ENCODE measurements around the gene DCLRE1A.
A peak's percentile ranks its signal among the peaks of the same experiment; 100 is the strongest.

DCLRE1A gene

DNA sequence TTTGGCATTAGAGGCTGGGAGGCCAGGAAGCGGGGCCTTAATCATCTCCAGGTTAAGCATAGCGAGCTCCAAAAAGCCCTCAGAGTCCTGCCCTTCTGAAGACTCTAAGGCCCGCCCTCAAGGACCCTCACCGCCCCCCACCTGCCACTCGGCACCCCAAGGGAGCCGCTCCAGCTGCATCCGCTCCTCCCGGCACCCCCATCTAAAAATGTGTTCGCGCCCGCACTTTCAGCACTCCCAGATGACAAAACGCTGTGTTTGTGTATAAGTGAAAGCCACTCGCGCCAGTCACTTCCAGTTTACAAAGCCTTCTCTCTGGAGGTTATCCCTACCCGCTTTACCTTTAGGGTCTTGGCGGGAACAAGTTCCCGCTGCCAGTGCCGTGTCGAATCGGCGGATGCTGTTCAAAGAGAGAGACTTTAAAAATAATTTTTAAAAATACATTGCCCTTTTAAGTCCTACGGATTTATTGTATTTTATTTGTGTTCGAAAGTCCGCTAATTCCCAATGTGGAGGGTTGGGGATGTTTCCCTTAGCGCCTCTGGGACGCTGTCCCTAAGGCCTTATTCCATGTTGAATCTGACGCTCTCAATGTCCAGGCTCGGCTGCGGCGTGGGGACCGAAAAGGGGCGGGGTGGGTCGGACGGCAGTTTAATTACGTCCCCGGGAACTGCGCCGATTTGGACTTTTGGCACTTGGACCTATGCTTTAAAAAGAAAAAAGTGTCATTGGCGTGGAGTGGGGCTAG lies at the start of gene DCLRE1A, which contains the start of gene NHLRC2:
TSS of gene DCLRE1A (minus strand) at position 70 of the 748 bp plus-strand sequence. CDS start 900 bp downstream, outside the sequence.
TSS of gene NHLRC2 (plus strand) at position 649 of the 748 bp plus-strand sequence. CDS start 212 bp downstream, outside the sequence.
- peak; percentile 57 for DNase-seq

DNA sequence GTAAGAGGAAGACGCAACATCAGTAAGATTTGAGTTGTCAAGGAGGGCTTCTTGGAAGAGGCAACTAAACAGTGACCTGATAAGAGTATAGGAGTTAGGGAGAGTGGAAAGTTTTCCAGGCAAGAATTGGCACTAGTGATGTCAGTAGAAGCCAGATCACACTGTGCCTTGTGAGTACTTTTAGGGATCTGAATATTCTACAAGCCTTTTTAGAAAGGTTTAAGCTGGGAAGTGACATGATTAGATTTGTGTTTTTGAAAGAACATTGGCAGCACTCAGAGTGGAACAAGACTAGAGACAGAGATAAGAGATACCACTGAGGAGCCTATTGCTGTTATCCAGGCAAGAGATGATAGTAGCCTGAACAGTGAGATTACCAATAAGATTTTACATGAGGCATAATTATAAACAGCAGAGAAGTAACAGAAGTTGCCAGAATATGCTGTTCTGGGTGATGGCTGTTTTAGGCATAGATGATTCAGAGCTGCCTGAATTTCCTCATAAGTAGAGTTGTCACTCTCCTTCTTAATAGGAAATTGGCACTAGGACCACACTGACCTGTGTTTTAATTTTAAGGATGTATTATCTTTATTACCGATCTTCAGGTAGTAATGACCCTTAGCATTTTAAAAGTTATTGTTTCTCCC lies 46.2 kb upstream of the DCLRE1A start:
- no peak for DNase-seq

DNA sequence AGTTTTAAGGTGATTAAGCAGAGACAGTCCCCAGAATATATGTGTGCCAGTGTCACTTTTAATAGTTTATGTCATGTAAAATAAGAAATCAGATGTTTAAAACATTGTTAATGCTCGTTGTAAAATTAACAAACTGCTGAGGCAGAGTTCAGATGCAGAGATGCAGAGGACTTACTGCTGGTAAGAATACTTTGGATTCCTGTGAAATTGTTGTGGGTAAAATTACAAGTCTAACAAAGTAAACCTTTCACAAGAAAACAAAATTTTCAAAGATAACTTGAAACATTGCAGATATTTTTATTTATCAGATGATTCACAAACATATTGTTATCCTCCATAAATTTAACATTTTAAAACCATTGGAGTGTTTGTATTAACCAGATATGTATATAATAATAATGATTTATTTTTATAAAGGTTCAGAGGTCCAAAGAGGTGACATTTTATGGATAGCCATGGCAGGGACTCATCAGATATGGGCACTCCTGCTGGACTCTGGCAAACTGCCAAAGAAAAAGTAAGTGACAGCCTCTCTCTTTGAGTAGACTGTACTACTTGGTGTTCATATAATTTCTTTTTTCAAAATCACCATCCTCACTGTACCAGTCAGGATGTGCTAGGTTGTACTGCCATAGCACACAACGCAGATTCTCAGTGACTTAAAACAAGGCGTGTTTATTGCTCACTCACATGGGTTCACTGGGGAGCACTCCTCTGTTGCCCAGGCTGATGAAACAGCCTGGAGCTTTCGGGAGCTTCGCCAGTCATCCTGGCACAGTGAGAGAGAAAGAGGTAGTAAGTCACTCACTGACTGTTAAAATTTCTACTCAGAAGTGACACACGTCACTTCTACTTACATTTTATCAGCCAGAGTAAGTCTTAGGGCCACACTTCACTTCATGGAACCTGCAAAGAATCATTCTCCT lies 44.1 kb upstream of the DCLRE1A start:
- no peak for DNase-seq

DNA sequence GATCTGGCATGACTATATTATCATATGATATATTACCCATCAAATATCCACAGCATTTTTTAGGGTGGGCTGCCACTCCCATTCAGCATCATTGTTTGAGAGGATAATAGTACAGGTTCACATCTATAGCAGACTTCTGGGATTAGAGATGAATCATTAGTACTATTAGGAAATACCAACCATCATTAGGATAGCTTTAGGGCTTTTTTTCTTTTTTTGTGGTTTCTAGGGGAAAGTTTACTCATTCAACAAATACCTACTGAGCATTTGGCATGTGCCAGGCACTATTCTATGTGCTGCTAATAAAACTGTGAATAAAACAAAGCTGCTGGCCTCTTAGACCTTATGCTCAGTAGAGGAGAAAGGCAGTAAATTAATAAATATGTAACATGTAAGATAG lies 41.1 kb upstream of the DCLRE1A start:
- no peak for DNase-seq

DNA sequence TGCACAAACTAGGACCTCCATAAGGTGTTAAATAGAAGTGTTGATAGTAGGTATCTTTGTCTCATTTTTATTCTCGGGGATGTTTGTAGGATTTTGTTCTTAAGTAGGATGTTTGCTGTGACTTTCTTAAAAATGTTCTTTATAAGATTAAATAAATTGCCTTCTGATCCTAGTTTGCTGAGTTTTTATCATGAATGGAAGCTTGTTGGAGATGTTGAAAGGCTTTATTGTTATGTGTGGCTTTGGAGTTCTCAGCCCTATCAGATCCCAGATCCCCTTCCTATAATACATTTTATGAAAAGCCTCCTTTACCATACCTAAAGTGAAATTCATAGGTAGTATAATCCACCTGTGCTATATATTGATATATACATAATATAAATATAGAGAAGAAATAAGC lies 40.7 kb upstream of the DCLRE1A start:
- DNase-seq, result no peak

DNA sequence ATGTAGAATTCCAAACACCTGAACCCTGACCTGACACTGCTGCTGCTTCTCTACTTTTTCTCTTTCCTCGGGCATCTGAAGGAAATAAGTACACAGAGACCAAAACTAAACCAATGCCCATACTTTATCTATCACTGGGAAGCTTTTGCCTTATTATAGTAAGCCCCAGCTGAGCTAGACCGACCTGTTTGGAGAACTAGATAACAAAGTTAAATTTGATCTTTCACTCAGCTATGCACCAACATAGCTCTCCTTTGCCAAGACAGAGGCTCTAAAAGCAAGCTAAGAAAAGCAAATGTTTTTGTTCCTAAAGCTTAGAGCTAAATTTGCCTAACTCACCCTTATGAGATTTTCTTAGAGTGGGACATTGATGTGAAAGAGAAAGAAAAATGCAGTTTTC lies 39.7 kb upstream of the DCLRE1A start:
- no peak for DNase-seq

DNA sequence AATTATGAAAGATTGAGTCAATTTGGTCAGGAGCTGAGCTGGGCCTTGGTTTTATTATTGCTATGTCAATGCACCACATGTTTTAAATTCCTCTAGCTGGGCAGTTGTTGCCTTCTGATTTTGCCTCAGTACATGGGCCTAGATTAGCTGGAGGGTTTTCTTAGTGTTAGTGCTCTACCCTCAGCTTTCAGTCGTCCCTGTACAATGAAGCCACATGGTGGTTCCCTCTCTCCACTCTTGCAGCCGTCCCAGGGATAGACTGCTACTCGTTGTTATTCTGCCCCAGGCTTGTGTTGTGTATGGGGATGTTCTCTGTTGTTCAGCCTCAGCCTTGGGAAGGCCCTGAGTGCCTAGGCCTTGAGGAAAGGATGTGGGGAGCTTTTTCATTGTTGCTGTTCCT lies 37.6 kb upstream of the DCLRE1A start:
- DNase-seq, result no peak

DNA sequence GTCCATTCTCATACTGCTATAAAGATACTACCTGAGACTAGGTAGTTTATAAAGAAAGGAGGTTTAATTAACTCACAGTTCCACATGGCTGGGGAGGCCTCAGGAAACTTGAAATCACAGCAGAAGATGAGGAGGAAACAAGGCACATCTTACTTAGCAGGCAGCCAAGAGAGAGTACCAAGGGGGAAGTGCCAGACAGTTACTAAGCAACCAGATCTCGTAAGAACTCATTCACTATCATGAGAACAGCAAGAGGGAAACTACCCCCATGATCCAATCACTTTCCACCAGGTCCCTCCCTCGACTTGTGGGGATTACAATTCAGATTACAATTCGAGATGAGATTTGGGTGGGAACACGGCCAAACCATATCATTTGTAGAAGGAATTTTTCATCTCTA lies 36.9 kb upstream of the DCLRE1A start:
- no peak for DNase-seq

DNA sequence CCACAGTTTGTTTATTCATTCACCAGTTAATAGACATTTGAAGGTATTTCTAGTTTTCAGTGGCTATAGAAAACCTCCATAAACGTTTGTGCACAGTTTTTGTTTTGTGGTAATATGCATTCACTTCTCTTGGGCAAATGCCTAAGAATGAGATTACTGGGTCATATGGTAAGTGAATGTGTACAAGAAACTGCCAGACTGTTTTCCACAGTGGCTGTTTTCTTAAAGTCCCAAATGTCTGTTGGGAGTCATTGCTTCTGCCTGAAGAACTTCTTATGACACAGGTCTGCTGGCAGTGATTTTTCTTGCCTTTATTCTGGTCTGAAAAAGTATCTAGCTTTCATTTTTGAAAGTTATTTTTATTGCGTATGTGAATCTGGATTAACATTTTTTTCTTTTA lies 36.0 kb upstream of the DCLRE1A start:
- DNase-seq, result no peak

DNA sequence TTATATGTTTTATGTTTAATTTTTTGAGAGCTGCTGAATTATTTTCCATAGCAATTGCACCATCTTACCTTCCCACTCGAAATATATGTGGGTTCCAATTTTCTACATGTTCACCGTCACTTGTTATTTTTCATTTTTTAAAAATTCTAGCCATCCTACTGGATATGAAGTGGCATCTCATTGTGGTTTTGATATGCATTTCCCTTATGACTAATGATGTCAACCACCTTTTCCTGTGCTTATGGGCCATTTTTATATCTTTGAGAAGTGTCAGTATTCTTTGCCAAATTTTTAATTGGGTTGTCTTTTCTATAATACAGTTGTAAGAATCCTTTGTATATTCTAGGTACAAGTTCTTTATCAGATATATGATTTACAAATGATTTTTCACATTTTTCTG lies 28.4 kb upstream of the DCLRE1A start:
- DNase-seq, result no peak

DNA sequence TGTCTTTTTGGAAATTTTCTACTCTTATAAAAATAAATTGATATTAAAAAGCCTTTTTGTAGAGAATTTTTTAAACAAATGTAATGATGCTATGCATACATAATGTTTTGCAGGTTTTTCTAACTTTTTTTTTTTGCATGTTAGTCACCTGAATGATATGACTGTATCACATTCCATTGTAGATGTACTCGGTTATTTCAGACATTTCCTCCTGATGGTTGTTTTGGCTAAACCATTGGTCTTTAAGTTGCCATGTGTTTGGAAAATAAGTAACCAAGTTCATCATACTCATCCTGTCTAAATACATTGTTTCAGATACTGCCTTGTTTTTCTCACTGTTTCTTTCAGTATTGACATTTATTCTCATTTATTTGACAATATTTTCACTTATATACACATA lies 26.4 kb upstream of the DCLRE1A start:
- DNase-seq, result no peak

DNA sequence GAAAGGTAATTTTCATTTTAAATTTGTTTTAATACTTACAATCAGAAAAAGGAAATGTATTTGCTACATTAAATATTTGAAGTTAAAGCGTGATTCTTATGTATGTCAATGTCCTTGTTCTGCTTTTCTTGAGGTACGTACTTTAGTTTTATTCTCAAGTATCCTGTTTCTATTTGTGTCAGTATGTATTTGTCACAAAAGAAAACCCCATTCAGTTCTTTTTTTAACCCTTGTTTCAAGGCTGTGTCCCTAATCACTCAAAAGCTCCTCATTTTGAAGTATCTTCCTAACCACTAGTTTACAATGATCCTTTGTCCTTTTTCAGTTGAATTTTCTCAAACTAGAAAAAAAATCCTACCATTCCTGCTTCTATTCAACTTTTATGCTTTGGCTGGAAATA lies 25.8 kb upstream of the DCLRE1A start:
- DNase-seq, result no peak

DNA sequence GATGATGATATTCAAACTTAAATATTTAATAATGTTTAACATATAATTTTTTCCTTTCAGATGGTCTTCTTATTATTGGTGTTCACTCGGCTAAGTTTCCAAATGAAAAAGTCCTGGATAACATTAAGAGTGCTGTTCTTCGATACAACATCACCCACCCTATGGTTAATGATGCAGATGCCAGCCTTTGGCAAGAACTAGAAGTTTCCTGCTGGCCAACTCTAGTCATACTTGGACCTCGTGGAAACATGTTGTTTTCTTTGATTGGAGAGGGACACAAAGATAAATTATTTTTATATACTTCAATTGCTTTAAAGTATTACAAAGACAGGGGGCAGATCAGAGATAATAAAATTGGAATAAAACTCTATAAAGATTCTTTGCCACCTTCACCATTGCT lies 22.6 kb upstream of the DCLRE1A start:
- DNase-seq, result no peak

DNA sequence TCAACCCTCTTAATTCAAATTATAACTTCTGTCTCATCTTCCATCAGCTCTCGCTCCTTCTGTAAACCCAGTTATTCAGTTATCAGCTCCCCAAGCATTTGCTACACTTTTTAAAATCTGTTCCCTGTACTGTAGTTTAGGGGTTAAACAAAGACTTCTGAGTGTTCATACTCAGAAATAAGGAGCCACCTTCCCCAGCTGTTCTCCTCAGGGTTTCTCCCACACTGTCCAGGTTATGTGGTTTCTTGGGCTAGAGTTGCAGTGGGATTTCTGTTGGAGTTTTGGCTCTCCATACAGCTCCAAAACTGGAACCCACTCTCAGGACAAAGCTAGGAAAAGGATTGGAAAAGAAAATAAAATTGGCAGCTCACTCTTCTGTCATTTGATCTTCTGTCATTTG lies 21.3 kb upstream of the DCLRE1A start:
- no peak for DNase-seq

DNA sequence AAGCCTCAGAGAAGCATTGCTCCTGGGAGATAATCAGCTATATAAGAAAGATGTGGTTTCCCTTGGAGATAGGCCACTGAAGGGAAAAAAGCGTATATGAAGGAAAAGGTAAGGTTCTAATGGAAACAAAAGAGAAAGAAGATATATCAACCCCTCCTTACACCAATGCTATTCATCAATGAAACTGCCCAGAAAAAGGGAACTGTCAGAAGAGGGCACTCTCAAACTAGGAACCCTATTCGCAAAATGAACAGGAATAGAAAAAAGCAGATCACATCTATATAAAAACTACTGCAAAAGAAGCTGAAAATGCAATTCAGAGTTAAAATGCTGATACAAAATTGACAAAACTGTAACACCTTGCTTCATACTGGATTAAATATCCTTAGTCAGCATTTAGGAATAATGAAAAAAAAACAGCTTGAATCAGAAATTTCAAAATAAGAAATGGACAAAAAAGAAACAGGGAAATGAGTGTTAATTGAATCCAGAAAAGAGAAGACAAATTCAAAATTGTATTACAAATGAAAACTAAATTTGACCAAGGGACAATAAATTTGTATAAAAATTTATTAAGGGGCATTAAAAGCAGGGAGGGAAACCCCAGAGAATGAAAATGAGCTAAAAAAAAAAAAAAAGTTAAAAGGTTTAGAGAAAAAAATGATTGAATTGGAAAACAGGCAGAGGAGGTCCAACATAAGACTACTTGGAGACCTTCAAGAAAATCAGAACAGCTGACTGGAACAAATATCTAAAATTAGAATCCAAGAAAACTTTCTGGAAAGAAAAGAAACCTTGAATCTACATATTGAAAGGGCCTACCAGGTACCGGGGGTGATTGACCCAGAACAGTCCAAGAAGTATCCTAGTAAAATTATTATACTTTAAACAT lies 18.5 kb upstream of the DCLRE1A start:
- no peak for DNase-seq

DNA sequence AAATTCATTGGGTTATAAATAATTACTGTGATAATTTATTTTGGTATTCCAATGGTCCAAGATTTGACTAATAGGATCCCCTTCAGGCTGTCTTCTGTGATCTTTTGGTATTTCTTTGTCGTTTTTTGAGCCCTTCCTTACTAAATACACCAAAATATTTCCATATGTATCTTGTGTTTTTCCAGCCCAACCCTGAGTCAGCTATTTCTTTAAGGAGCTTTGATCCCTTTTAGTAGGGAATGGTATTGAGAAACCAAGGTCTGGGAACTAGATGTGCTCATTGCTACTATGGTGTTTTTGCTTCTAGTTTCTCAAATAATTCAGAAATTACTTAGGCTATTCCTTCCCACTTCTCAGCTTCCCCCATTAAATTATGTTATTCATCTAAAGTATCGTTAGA lies 15.9 kb upstream of the DCLRE1A start:
- DNase-seq, result no peak

DNA sequence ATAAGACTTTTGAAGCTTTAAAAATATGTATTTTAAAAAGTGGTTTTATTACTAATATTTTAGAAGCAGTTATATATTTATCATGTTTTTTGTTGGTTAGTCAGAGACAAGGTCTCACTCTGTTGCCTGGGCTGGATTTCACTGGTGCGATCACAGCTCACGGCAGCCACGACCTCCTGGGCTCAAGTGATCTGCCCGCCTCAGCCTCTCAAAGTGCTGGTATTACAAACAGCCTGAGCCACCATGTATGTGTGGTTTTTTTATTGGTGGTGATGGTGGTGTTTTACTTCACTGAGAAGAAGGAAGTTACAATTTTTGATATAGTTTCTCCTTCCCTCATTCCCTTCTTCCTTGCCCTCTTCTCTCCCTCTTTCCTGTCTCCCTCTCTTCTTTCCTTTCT lies 14.0 kb upstream of the DCLRE1A start:
- DNase-seq, result no peak

DNA sequence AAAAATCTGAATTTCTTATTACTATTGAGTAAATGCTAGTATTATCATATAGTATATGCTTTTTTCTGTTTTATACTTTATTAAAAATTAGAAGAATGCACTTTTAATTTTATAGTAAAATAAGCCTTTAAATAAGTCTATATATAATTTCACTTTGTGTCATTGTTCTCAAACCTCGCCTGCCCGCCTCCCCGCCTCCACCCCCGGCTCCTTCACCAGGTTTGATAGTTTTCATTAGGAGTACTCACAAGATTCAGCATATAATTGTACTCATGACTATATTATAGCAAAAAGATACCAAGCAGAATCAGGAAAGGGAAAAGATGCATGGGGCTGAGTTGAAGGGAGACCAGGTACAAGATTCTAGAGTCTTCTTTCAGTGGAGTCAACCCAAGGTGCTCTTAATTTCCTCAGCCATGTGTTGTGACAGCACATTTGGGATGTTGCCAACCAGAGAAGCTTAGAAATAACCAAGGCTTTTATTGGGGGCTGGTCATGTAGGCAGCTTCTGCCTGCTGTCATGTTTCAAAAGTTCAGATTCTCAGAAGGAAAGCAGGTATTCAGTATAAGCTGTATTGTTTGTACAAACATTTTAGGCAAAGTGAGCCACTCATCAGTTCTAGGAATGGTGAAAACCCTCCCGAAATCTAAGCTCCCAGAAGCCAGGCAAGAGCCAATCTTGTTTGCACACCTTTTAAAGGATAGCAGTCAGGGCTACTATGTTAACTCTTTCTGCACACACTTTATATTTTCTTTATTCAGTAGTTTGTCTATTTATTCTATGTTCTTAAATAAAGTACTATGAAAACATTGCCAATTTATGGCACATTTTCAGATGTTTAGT lies 12.9 kb upstream of the DCLRE1A start:
- DNase-seq, result no peak

DNA sequence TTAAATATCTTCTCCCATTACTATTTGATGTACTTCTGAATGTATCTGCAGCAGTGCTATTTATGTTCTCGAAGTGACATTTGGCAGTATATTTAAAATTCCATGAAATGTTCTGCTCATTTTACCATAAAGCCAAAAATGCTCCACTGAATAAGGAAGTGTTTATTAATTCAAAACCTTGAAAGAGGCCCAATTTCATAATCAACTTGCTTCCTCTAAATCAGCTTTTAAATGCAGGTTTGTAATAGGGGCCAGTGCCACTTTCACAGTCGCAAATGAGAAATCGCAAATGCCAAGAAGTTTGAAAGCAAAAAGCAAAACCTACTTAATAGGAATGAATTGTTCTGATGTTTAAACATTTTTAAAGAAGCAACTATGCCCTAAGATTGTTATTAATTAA lies 12.0 kb upstream of the DCLRE1A start:
- DNase-seq, result no peak

DNA sequence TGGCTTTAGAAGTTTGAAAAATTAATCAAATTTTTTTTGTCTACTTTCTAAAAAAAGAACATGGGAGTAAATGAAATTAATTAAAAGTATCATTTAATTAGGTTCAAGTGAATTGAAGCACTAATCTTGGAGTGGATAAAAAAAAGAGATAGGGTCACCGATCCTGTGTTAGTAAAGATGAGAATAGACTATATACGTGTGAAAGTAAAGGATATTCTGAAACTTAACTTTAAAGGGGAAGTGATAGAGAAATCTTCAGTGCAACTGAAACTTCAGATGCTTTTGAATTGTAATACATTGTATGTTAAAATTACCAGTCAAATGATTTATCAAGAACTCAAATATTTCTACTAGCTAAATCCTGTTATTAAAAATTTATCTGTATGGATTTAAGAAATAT lies 5.4 kb upstream of the DCLRE1A start:
- no peak for DNase-seq

DNA sequence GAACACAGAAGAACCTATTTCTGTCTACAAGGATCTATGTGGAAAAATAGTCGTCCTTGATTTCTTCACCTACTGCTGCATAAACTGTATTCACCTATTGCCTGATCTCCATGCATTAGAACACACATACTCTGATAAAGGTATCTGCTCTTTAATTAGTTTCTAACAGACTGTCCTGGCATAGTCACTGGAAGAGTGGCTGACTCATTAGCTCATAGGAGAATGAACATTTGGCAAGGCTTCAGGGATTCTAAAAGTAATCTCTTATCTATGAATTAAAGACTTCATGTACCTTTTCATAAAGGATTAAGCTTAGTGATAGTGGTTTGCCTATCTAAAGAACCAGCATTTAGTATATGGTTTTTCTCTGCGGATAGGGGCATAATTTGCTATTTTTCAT lies 4.7 kb upstream of the DCLRE1A start:
- no peak for DNase-seq

DNA sequence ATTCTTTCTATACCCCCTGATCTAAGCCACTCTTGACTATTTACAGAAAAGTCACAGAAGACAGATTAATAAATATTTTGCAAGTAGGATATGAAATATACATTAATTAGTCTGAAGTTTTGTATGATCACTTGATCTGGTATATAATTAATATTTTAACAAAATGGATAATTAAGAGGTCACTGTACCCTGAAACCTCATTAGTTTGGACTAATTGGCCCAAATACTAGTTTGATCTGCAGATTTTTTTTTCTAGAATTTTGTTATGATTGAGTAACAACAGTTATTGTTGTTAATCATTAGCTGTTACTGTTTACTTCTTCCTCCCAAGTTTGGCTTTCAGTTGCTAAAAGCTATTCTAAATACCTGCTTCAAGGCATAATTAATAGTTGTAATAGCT lies 3.3 kb upstream of the DCLRE1A start:
- no peak for DNase-seq

Measured in COR-L47 (cell line).